K562 (cell line): ENCODE measurements around the gene WNT8A. TPM values are rescaled to one million over a fixed set of nuclear protein-coding genes. Genes with fewer than 3 reads are reported as not detected.

Source experiments
- ATF1 ChIP-seq, 2 experiments: fragments of 450-650 bp in 1 of 2; IDR thresholded peaks; 2 replicates each; pipeline ENCODE4 v1.6.1; 2016; ENCODE audit warnings: missing compliant biosample characterization in 1 of 2, missing genetic modification characterization in 1 of 2
- ATF7 ChIP-seq: fragments of 450-650 bp; IDR thresholded peaks from 2 replicates; pipeline ENCODE4 v1.7.1; 2014; ENCODE audit warnings: mild to moderate bottlenecking, moderate library complexity
- BMI1 ChIP-seq: fragments of 150-350 bp; IDR thresholded peaks from 2 replicates; pipeline ENCODE4 v1.6.1; 2014; ENCODE audit warnings: low read length
- CREM ChIP-seq: IDR thresholded peaks from 2 replicates; pipeline ENCODE4 v1.6.1; 2014; ENCODE audit warnings: antibody characterized with exemption, low read depth
- CTCF ChIP-seq, 3 experiments: IDR thresholded peaks in 2 of 3; conservative IDR thresholded peaks in 1 of 3; 2 replicates each; pipeline ENCODE4 v1.5.1; 2011 to 2012; ENCODE audit warnings: low read length in 3 of 3, mild to moderate bottlenecking in 3 of 3, control low read depth in 2 of 3, improper control_type of control experiment in 1 of 3, inconsistent platforms in 1 of 3, low read depth in 1 of 3, mixed read lengths in 1 of 3, moderate library complexity in 1 of 3; ENCODE audit not compliant: insufficient read depth in 2 of 3
- CTCFL ChIP-seq: IDR thresholded peaks from 2 replicates; pipeline ENCODE4 v1.6.1; 2011; ENCODE audit warnings: borderline replicate concordance, low read depth, mild to moderate bottlenecking, moderate library complexity, low read length; ENCODE audit not compliant: insufficient read depth, poor library complexity, severe bottlenecking
- DEAF1 ChIP-seq: fragments of 450-650 bp; formaldehyde crosslinking; IDR thresholded peaks from 2 replicates; pipeline ENCODE4 v1.4.0; 2020; ENCODE audit warnings: mild to moderate bottlenecking, moderate library complexity
- DPF2 ChIP-seq: fragments of 450-650 bp; IDR thresholded peaks from 2 replicates; pipeline ENCODE4 v1.6.1; 2016
- GTF2A2 ChIP-seq: IDR thresholded peaks from 2 replicates; pipeline ENCODE4 v1.6.1; 2016; ENCODE audit warnings: mild to moderate bottlenecking, missing genetic modification characterization, missing compliant biosample characterization
- HIVEP1 ChIP-seq: fragments of 250-450 bp; sonication (Bioruptor Pico); IDR thresholded peaks from 2 replicates; pipeline ENCODE4 v1.4.0; 2020; ENCODE audit warnings: mild to moderate bottlenecking
- RAD21 ChIP-seq, 2 experiments: fragments of 250-450 bp in 1 of 2; fragments of 450-650 bp in 1 of 2; sonication (Bioruptor Pico) in 1 of 2; formaldehyde crosslinking in 1 of 2; IDR thresholded peaks in 1 of 2; conservative IDR thresholded peaks in 1 of 2; 2 replicates each; pipeline versions ENCODE4 v1.4.0 to v1.8.0; 2020 to 2022; ENCODE audit warnings: mild to moderate bottlenecking in 2 of 2, moderate library complexity in 1 of 2
- RFX5 ChIP-seq: IDR thresholded peaks from 2 replicates; pipeline ENCODE4 v1.6.1; 2011; ENCODE audit warnings: low read depth, mild to moderate bottlenecking, improper control_type of control experiment, low read length
- SLC30A9 ChIP-seq: fragments of 250-450 bp; sonication (Bioruptor Pico); IDR thresholded peaks from 2 replicates; pipeline ENCODE4 v1.8.0; 2022; ENCODE audit warnings: mild to moderate bottlenecking, moderate library complexity
- SMC3 ChIP-seq: conservative IDR thresholded peaks from 2 replicates; pipeline ENCODE4 v1.6.1; 2011; ENCODE audit warnings: low read depth, low read length, improper control_type of control experiment; ENCODE audit not compliant: insufficient read depth
- SREBF2 ChIP-seq: sonication (generic); formaldehyde crosslinking; IDR thresholded peaks from 2 replicates; pipeline ENCODE4 v1.4.0; 2020; ENCODE audit warnings: mild to moderate bottlenecking, missing genetic modification reagents
- TBP ChIP-seq: optimal IDR thresholded peaks from 2 replicates; pipeline ENCODE3; 2011; ENCODE audit warnings: low read depth, low read length, improper control_type of control experiment
- XRCC5 ChIP-seq: fragments of 200-400 bp; formaldehyde crosslinking; IDR thresholded peaks from 2 replicates; pipeline ENCODE4 v1.6.1; 2017; ENCODE audit warnings: low read depth, mild to moderate bottlenecking, low read length
- ZBTB12 ChIP-seq: fragments of 250-450 bp; sonication (Bioruptor Pico); IDR thresholded peaks from 2 replicates; pipeline ENCODE4 v1.4.0; 2020
- ZNF197 ChIP-seq: fragments of 200-800 bp; sonication (Bioruptor generic); IDR thresholded peaks from 2 replicates; pipeline ENCODE4 v1.6.1; 2016; ENCODE audit warnings: low read depth, missing genetic modification characterization, missing compliant biosample characterization
- polyA plus RNA-seq, 8 experiments: library from polyadenylated mRNA; depleted of rRNA in 4 of 8; stranded (reverse) in 5 of 8; unstranded in 3 of 8; fragments of >200 nt; fragmentation: Nextera tagmentation in 2 of 8; fragmentation: Illumina TruSeq in 1 of 8; extraction: Ambion mirVana in 2 of 8; extraction: Trizol in 1 of 8; gene quantifications; 2 replicates each; pipeline versions ENCODE4 v1.2.1 to v1.2.3, GENCODE V29; 2011 to 2014; ENCODE audit warnings: inconsistent platforms in 1 of 8, missing spikeins in 1 of 8
- total RNA-seq, 7 experiments: library from RNA; depleted of rRNA in 6 of 7; stranded (reverse); fragments of >200 nt in 6 of 7; fragmentation: Illumina TruSeq in 2 of 7; extraction: Trizol in 2 of 7; gene quantifications; 2 replicates each; pipeline versions ENCODE4 v1.2.1 to v1.2.3, GENCODE V29; 2011 to 2021; ENCODE audit warnings: low replicate concordance in 1 of 7

WNT8A gene
- total and polyA plus RNA-seq, 9 of the 15 experiments (the other 6 are each of a cell fraction or from before 2014, with no cell fraction given) = not detected

DNA sequence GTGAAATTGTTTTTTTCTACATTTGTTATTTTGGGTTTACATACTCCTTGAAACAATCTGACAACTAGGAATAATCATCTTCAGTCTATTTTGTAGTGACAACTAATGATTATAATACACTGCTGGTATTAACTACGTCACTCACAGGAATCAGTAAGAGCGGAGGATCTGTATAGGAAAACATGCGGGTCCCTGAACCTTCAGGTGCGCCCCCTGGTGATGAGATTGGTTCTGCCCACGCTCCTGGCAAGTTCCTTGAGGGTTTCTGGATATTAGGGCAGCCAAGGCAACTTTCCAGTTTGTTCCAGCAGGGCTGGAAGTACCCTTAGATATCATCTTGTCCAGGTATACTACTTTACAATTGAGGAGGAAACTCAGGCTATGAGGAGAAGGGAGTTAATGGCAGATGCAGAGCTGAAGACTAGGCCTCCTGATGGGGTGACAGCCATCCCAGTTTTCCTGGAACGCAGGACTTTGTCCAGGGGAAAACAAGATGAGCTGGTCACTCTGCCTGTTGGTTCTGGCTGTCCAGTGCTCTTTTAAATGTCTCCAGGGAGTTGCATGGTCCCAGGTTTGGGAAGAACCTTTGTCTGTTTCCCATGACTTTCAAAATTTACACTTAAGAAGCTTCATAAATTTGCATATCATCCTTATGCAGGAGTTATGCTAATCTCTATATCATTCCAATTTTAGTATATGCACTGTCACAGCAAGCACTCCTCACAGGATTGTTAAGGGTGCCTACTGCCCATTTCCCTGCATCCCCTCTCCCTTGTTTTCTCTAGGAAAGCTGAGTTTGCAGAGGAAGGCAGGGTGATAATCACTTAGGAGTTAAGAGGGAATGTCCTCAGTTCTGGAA is 14.9 kb upstream of the WNT8A start (continued):
- TF ChIP-seq XRCC5 = 0 out of 2 replicates have a peak, but pooled peaks have one; percentile 58
- peak; percentile 61 for TF ChIP-seq CREM
- no peak for TF ChIP-seq BMI1
- TF ChIP-seq ATF7 = peak; percentile 43; the same call in 1 of the 2 replicates
- no peak for TF ChIP-seq ZBTB12 (CRISPR knock-in tag)
- TF ChIP-seq DEAF1 (CRISPR knock-in tag) = peak; percentile 21; the same call in 1 of the 2 replicates
- TF ChIP-seq SMC3 = peak; percentile 79
- peak; percentile 85 to 90 (median 86) for TF ChIP-seq CTCF (IDR thresholded peaks at IDR 0.05 in 2 of 3, conservative IDR thresholded peaks at IDR 0.05 in 1 of 3; ENCODE audit: insufficient read depth in 2 of 3, low read depth in 1 of 3, low read length in 3 of 3)
- TF ChIP-seq DPF2 = 0 out of 2 replicates have a peak, but pooled peaks have one; percentile 27
- no peak for TF ChIP-seq HIVEP1
- TF ChIP-seq RFX5 = no peak
- no peak for TF ChIP-seq ATF1 (CRISPR knock-in tag; IDR thresholded peaks at IDR 0.05)
- TF ChIP-seq ATF1 (tag; IDR thresholded peaks at IDR 0.05) = peak; percentile 70
- TF ChIP-seq RAD21 (CRISPR knock-in tag; conservative IDR thresholded peaks at IDR 0.05 in 1 of 2, IDR thresholded peaks at IDR 0.05 in 1 of 2) = peak; percentile 63 to 79
- TF ChIP-seq SREBF2 (CRISPR knock-in tag) = no peak
- peak; percentile 66 for TF ChIP-seq CTCFL
- TF ChIP-seq ZNF197 (CRISPR knock-in tag) = no peak
- no peak for TF ChIP-seq TBP
- TF ChIP-seq GTF2A2 (tag) = no peak
- TF ChIP-seq SLC30A9 (CRISPR knock-in tag) = no peak
